ENCODE measurements around the gene SRRM2.
A peak's percentile ranks its signal among the peaks of the same experiment; 100 is the strongest.

The SRRM2 gene

GRCh38 chr16:2743007-2743810 is 9.2 kb upstream of the SRRM2 start:
- FAIRE-seq = no peak
- DNase-seq (ENCODE audit: insufficient read length) = no peak
- TF ChIP-seq POLR2AphosphoS5 (IDR thresholded peaks at IDR 0.05; ENCODE audit: low read depth, low read length) (no peak), TAF1 (IDR thresholded peaks at IDR 0.05; ENCODE audit: borderline replicate concordance, low read depth, low read length) (no peak), POLR2A (IDR thresholded peaks at IDR 0.05; ENCODE audit: low read depth, low read length) (no peak)

GRCh38 chr16:2744711-2745110 is 7.7 kb upstream of the SRRM2 start:
- DNase-seq (ENCODE audit: insufficient read length) (no peak), FAIRE-seq (no peak)
- TF ChIP-seq POLR2A (IDR thresholded peaks at IDR 0.05; ENCODE audit: low read depth, low read length) (no peak), TAF1 (IDR thresholded peaks at IDR 0.05; ENCODE audit: borderline replicate concordance, low read depth, low read length) (no peak), POLR2AphosphoS5 (IDR thresholded peaks at IDR 0.05; ENCODE audit: low read depth, low read length) (no peak)

GRCh38 chr16:2745116-2745890 is 7.1 kb upstream of the SRRM2 start:
- DNase-seq (ENCODE audit: insufficient read length) (no peak), FAIRE-seq (no peak)
- no peak for TF ChIP-seq POLR2AphosphoS5 (IDR thresholded peaks at IDR 0.05; ENCODE audit: low read depth, low read length)
- TF ChIP-seq POLR2A (IDR thresholded peaks at IDR 0.05; ENCODE audit: low read depth, low read length) = no peak
- TF ChIP-seq TAF1 (IDR thresholded peaks at IDR 0.05; ENCODE audit: borderline replicate concordance, low read depth, low read length) = no peak

- FAIRE-seq = no peak
- TF ChIP-seq POLR2A (IDR thresholded peaks at IDR 0.05; ENCODE audit: low read depth, low read length) = no peak
- TF ChIP-seq TAF1 (IDR thresholded peaks at IDR 0.05; ENCODE audit: borderline replicate concordance, low read depth, low read length) = no peak
- no peak for TF ChIP-seq POLR2AphosphoS5 (IDR thresholded peaks at IDR 0.05; ENCODE audit: low read depth, low read length)
Observed at GRCh38 chr16:2745961-2746360, 6.5 kb upstream of the SRRM2 start.

GRCh38 chr16:2748757-2749455 is 3.5 kb upstream of the SRRM2 start:
- TF ChIP-seq POLR2AphosphoS5 (IDR thresholded peaks at IDR 0.05; ENCODE audit: low read depth, low read length) = no peak
- FAIRE-seq (no peak), DNase-seq (ENCODE audit: insufficient read length) (no peak)

More at GRCh38 chr16:2745961-2746360, 6.5 kb upstream of the SRRM2 start:
- DNase-seq (ENCODE audit: insufficient read length) = no peak

- TF ChIP-seq POLR2A (IDR thresholded peaks at IDR 0.05; ENCODE audit: low read depth, low read length) (no peak), TAF1 (IDR thresholded peaks at IDR 0.05; ENCODE audit: borderline replicate concordance, low read depth, low read length) (no peak), POLR2AphosphoS5 (IDR thresholded peaks at IDR 0.05; ENCODE audit: low read depth, low read length) (no peak)
- no peak for FAIRE-seq
- DNase-seq (ENCODE audit: insufficient read length) = no peak
Observed at GRCh38 chr16:2749476-2749875, 3.0 kb upstream of the SRRM2 start.

GRCh38 chr16:2749936-2750335 is 2.5 kb upstream of the SRRM2 start:
- no peak for FAIRE-seq
- no peak for DNase-seq (ENCODE audit: insufficient read length)
- TF ChIP-seq POLR2A (IDR thresholded peaks at IDR 0.05; ENCODE audit: low read depth, low read length) = no peak
- no peak for TF ChIP-seq TAF1 (IDR thresholded peaks at IDR 0.05; ENCODE audit: borderline replicate concordance, low read depth, low read length)
- TF ChIP-seq POLR2AphosphoS5 (IDR thresholded peaks at IDR 0.05; ENCODE audit: low read depth, low read length) = no peak

- TF ChIP-seq POLR2A (IDR thresholded peaks at IDR 0.05; ENCODE audit: low read depth, low read length) (peak; percentile 36; the same call in 1 of the 2 replicates), TAF1 (IDR thresholded peaks at IDR 0.05; ENCODE audit: borderline replicate concordance, low read depth, low read length) (no peak)
- DNase-seq (ENCODE audit: insufficient read length) = peak; percentile 89
- FAIRE-seq = no peak
Observed at GRCh38 chr16:2751577-2752034, 832 bp upstream of the SRRM2 start.

GRCh38 chr16:2752850-2753732 is 653 bp downstream of the SRRM2 start:
- no peak for FAIRE-seq
- peak; percentile 78 for DNase-seq (ENCODE audit: insufficient read length)
- TF ChIP-seq TAF1 (IDR thresholded peaks at IDR 0.05; ENCODE audit: borderline replicate concordance, low read depth, low read length) (no peak), POLR2AphosphoS5 (IDR thresholded peaks at IDR 0.05; ENCODE audit: low read depth, low read length) (no peak), POLR2A (IDR thresholded peaks at IDR 0.05; ENCODE audit: low read depth, low read length) (no peak)

- DNase-seq (ENCODE audit: insufficient read length) (no peak), FAIRE-seq (no peak)
- no peak for TF ChIP-seq POLR2AphosphoS5 (IDR thresholded peaks at IDR 0.05; ENCODE audit: low read depth, low read length)
- no peak; the same call in 1 of the 2 replicates for TF ChIP-seq POLR2A (IDR thresholded peaks at IDR 0.05; ENCODE audit: low read depth, low read length)
- TF ChIP-seq TAF1 (IDR thresholded peaks at IDR 0.05; ENCODE audit: borderline replicate concordance, low read depth, low read length) = no peak
Observed at GRCh38 chr16:2753733-2754020, 1.2 kb downstream of the SRRM2 start.

GRCh38 chr16:2755158-2755557 is 2.7 kb downstream of the SRRM2 start:
- FAIRE-seq = no peak
- no peak for TF ChIP-seq POLR2AphosphoS5 (IDR thresholded peaks at IDR 0.05; ENCODE audit: low read depth, low read length)
- TF ChIP-seq POLR2A (IDR thresholded peaks at IDR 0.05; ENCODE audit: low read depth, low read length) = 0 out of 2 replicates have a peak, but pooled peaks have one; percentile 3
- DNase-seq (ENCODE audit: insufficient read length) = no peak

All from GM12892 (cell line).